Hepatic stellate cell (primary cell): ENCODE results near the gene NOX4.
"Not testable (repeated sequence)": the region's sequence is repeated elsewhere in the genome, so short reads cannot be mapped to it uniquely, and the experiment has no call there.

Experiments used
- DNase-seq: peaks from one replicate; pipeline ENCODE4 v3.0.0; 2011; ENCODE audit warnings: low spot score

The NOX4 gene

DNA sequence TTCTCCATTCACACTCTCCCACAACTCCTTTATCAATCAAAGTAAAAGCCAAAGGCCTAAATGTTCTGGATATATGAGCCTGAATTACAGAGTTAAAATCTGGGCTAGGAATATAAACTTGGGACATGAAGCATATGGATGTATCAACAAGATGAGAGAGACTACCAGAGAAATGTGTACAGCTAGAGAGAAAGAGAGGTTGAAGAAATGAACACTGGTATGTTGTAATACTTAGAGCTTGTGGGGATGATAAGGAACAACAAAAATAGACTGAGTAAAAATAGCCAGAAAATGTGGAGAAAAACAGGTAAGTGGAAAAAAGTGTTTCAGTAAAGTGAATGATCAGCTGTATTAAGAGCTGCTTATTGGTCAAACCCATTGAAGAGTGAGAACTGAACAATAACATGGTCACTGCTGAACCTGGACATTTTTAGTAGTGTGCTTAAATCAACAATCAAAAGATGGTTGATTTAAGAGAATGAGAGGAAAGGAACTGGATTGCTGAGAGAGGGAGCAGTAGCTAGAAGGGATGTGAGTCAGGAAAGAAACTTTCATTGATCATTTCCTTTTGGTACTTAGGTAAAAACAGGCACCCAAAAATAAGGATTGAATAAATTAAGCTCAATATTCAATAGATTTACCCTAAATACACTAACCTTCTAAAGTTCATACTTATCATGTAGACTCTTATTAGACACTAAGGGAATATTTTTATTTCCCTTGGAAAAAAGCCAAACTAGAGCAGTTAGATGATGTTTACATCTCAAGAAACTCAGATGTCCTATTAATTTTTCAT is 111.0 kb downstream of the NOX4 start:
- not testable (repeated sequence) for DNase-seq

DNA sequence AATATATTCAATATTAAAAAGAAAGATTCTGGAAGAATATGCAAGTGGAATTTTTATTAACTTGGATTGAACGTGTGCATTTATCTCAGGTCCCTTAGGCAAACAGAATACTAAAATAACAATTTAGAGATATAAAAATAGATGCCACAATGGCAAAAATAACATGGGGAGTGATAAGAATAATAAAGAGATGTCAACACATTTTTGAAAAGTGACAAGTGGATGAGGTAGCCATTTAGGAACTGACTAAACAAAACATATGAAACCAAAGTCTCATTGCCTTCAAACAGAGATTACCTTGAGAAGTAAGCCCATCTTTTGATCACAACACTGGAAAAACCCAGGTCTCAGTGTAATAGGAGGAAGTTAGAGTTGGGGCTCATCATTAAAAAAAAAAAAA is 112.2 kb downstream of the NOX4 start:
- not testable (repeated sequence) for DNase-seq

DNA sequence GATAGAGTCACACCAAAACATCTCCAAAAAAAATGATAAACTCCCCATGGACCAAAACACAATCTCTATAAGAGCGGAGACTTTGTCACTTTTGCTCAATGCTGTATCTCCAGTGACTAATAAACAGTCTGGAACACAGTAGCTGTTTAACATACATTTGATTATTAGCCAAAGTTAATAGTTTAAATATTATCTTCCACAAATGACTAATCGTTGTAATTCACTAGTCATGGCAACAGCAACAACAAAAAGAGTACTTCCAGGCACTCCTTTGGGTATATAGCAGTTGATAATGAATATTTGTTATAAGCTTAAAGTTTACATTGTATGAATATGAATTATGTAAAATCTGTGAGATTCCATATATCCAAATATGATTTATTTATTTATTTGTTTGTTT is 121.8 kb downstream of the NOX4 start:
- not testable (repeated sequence) for DNase-seq

DNA sequence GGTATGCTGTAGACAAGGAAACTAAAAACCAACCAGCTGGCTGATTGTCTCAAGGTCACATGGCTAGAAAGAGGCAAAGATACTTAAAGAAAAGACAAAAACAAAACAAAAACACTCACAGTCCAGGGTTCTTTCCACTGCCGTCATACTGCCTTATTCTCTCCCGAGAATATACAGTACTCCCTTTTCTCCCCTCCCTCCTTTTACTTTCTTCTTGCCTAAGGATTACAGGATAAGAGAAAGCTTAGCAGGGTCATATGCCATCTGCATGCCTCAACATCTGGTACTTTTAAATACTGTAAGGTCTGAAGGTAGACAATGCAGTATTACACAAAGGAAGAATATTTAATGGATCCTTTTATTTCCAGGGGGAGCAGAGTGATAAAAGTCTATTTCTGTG is 126.3 kb downstream of the NOX4 start:
- not testable (repeated sequence) for DNase-seq

DNA sequence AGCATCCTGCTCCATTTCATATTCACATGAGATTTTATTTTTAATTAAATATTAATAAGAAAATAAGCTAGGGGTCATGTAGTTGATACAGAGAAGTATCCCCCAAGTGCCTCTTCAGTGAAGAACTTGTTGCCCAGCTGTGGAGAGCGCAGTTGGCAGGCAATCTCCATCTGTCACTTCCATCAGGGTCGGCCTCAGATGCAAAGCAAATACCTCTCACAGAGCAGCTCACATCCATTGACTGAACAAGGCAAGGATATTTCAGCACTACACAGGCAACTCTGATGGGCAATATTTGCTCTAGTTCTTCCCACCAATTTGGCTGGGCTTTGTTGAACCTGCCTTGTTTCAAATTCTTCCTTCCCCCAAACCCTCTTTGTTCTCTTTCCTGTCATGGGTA is 129.4 kb downstream of the NOX4 start:
- no peak for DNase-seq

DNA sequence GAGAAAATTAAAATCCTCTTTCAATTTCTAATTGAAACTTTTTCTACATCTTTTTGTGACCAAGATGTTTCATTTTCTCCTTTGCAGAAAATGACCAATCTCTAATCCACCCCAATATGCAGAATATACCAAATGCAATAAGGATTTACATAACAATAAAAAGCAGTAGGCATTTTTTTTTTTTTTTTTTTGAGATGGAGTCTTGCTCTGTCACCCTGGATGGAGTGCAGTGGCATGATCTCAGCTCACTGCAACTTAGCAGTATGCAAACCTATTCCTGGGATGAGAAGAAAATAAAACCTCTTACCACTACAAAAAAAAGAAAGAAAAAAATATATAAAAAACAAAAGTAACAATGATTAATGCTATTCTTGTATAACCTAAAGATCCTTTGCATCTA is 132.0 kb downstream of the NOX4 start:
- not testable (repeated sequence) for DNase-seq

DNA sequence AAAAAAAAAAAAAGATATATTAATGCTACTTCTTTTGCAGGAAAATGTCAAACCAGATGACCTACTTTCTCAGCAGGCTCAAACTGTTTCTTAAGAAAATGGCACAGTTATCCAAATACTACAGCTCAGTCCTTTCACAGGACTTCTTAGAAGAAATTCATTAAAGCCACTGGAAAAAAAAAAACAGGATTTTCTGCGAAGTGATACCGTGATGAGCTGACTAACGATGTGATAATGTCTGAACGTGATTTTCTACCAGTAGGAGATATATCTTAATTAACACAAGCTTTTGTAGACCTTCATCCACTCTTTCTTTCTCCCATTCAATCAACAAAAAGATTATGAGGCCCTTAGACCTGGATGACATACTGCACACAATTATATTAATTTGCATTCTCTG is 132.4 kb downstream of the NOX4 start:
- no peak for DNase-seq

DNA sequence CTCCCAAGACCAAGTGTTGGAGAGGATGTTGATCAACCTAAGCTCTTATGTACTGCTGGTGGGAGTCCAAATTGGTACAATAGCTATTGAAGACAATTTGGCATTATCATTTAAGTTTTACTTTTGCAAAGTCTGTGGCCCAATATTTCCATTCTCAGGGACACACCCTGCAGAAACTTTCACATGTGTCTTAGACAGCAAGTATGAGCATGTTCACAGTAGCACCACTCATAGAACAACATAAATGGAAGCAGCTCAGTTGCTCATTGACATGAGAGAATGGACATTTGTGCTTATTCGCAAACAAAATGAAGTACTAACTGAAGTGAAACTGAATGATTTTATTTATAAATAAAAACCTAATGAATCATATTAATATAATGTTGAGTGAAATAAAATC is 135.5 kb downstream of the NOX4 start:
- no peak for DNase-seq

DNA sequence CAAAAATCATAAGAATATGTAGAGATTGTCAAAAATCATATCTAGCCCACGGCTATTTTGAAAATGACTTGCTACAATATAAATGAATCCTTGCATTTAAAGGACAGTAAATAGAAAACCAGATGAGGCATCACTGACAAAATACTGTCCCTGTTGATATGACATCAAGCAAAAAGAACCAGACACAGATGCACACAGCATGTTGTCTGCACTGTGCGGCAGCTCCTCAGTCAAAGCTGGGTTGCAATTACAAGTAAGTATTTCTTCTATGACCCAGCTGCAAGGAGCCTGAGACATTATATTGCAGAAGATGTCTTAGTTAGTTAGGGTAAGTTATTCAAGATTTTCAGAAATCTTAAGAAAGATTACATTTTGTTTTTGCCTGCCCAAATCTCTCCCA is 136.7 kb downstream of the NOX4 start:
- not testable (repeated sequence) for DNase-seq

DNA sequence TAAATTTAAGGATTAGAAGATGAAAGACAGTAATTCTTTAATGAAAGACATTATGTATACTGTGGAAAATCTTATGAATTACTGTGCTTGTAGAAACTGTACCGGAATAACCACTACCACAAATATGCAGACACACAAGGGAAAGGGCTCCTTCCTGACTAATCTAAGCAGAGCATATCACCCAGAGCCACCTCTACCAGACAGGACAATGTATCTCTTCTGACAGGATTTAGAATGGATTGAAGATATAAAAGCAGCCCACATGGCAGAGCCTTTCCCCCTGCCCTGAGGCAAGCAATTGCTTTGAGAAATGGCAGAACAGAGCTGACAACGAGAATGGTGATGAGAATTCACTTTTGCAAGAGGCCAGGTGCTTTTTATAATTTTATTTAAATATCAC is 144.1 kb downstream of the NOX4 start:
- DNase-seq, result no peak

DNA sequence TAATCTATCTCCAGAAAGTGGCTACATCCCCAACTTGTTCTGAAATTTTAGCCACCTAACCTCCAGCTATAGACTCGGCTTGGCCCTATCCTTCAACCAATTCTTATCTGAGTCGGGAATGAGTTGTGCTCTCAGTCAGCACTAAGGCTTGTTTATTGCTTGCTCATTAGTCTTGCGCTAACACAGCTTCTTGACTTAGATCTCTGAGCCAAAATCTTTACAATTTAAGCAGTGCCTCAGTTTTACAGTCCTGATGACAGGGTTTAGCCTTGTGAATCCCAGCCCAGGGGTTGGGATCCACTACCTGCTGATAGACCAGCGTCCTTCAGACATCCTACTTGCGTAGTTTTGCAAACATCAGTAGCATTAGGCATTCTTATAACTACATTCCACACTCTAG is 144.6 kb downstream of the NOX4 start:
- no peak for DNase-seq

DNA sequence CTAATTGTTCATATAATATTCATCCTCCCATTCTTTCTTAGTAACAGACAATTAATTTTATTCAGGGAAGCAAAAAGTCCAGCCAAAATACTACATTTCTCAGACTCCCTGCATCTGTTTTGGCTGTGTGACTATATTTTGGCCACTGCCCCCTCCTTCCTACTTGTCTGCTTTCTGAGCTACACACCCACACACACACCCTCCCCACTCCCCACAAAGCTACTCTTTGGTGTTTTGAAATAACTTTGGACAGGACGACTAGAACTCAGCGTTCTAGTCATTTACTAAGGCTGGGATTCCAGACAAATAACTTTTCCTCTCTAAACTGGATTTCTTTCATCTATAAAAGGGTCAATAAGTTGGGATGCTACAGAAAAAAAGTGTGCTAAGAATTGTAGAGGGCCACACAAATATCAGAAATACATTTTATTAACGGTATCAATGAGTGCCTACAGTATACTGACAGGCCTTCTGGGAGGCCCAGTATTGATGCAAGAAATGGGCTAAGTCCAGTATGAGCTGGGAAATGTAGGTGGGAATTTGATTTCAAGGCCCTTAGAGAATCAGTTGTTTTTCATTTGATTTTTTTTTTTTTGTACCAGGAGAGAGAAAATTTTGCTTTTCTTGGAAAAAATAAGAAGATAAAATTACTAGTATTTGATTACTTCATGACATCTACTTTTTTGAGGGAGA is 148.1 kb downstream of the NOX4 start:
- DNase-seq, result not testable (repeated sequence)

DNA sequence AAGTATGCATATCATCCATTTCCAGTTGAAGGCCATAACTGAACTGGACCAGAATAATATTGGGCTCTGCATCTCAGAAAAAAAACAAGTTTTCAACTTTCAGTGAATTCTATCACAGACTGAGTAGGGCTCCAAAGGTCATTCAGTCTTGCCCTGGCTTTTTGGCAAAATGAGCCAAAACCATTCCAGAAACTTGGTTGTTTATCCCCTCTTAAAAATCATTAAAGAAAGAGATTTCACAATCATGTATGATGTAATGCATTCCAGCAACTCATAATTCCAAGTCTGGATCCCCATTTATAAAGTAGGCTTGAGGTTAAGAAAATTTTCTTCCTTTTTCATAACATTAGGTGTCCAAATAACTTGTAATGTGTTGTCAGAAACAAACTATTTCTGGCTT is 150.7 kb downstream of the NOX4 start:
- DNase-seq, result not testable (repeated sequence)

DNA sequence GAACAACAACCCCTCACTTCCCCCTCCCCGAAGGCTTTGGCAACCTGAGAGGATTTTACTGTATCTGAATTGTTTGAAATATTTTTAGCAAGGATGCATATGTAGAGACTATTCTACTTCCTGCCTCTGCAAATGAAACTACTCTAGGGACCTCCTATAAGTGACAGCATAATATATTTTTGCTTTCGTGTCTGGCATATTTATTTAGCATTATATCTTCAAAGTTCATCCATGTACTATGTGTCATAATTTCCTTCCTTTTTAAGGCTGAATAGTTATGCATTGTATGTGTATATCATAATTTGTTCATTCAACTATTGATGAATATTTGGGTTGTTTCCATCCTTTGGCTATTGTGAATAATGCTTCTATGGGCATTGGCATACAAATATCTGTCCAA is 153.1 kb downstream of the NOX4 start:
- not testable (repeated sequence) for DNase-seq

DNA sequence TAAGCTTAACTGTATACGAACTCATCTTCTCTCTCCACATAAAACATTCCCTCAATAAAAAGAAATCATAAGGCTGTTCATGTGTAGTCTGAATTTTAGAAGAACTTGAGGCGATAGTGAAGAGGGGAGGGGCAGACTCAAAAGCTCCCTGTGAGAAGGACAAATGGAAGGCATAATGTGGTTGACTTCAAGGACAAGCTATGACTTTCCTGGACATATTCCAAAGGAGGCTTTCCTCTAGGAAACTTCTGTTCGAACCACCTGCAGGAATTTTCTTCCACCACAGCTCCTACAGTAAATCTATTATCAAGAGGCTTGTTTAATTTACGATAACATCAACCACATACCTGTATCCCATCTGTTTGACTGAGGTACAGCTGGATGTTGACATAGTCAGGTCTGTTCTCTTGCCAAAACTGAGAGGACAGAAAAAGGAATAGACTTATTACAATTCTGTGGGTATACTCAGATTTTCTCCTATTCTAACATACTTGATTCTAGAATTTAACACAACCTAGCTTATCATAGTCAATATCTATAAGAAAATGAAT is 154.0 kb downstream of the NOX4 start:
- not testable (repeated sequence) for DNase-seq

DNA sequence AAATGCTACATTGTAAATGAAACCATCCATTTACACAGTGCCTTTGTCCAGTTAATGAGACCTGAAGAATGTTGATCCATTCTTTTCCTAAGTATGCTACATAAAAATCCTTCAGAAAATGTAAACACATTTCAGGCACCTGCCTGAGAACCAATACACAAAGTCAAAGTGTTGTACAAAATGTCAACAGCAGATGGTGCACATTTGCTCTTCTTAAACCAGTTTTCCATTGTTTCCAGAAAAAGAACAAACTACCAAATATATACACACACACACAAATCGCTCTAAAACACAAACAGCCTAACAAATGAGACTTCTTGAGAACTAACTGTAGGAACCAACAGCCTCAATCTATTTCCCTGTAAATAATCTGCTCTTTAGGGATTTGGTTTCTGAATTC is 157.5 kb downstream of the NOX4 start:
- peak; percentile 1 for DNase-seq

DNA sequence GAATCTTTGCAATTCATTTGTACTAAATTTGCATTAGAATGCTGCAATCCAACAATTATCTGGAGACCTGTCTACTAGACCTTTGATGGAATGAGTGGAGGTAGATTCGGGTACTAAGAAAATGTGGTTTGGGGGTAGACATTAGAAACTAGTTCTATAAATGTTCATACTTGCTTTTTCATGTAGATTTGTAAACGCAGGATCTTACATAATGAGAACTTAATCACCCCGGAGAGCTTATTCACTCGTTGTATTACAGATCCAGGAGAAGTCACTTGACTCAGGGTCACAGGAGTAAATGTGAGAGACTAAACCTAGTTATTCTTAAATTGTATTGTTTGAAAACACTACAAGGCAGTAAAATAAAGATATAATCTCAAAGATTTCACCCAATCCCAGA is 159.2 kb downstream of the NOX4 start:
- DNase-seq, result not testable (repeated sequence)

DNA sequence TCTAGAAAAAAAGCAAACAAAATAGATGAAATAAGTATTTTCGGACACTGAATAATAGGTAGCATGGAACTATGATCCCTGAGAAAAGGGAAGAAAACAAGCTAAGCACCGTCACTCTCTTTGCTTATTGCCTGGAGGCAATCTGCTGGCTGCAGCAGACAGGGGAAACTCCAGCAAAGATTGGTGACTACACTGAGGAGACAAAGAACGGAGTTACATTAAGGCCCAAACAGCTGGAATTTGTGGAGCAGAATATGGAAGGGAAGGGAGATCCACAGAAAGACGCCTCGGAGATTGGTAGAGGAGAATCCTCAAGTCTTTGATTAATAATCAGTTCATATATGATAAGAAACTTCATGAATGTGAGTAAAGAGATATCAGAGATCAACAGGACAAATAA is 163.3 kb downstream of the NOX4 start:
- no peak for DNase-seq

DNA sequence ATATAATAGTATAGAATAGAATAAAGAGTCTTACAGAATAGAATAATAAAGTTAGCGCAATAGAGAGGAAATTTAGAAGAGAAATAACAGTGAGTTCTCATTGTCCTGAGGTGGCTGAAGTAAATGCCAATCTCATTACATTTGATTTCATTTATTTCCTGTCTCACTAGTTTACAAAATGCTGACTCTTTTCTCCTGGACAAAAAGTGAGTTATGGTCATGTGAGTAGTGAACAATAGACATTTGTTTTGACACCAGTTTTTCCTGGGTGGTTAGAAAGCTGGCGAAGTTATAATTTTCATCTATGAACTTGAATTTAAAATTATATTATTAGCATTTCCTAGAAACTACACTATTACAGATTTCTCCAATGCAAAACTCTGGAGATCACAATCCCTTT is 169.8 kb downstream of the NOX4 start:
- no peak for DNase-seq

DNA sequence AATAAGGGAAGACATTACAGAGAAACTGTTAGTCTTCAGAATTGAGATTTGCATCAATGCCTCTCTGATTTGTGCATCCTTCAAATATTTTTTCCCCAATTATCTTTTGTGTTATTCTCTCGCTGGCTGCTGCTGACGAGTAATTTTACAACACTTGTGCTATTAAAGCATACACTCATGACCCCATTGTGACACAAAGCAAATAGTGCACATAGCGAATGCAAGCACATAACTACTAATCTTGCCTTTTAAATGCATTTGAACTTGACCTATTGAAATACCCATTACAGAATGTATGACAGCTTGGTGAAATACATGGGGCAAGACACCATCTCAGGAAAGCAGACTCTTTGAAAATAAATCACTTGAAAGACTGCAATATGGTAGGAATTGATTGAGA is 180.6 kb downstream of the NOX4 start:
- not testable (repeated sequence) for DNase-seq

DNA sequence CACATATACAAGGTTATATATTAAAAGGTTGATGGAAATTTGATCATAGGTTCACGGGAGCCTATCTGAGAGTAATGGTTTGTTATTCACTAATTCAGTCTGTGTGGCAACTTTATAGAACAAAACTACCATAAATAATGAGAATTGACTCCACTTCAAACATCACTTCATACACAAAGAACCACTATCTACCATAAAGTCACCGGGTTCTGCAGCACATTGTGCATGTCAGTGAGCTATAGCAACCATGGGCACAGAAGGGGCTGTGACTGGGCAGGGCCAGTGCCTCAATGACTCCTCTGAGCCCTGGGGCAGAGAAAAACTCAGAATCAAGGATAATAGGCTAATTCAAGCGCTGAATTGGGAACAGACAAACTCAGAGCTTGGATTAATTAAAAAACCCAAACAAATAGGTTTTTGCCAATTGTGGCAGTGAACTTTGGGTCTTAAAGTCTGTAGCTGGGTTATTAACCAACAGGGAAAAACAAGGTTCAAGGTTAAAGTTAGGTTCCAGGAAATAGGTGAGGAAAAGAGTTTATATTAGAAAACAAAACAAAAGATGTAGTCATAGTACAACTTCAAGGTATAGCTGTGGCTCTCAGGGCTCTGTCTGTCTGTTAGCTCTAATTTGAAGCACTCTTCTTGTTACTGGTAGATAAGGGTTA is 181.7 kb downstream of the NOX4 start:
- not testable (repeated sequence) for DNase-seq

DNA sequence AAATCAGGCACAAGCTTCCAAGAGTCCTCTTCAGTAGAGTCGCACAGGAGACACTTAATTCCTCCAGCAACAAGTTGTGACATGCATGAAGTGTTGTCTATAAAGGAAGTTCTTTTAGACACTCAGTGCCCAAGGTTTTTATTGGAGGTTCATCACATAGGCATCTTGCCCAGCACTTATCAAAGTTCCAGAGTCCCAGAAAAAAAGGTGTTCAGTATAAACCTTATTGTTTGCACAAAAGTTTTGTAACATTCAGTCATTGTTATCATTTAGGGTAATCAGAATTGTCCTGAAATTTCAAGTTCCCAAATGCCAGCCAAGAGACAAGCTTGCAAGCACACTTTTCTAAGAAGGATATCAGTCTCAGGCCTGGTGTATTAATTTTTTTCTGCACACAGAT is 182.9 kb downstream of the NOX4 start:
- DNase-seq, result not testable (repeated sequence)

DNA sequence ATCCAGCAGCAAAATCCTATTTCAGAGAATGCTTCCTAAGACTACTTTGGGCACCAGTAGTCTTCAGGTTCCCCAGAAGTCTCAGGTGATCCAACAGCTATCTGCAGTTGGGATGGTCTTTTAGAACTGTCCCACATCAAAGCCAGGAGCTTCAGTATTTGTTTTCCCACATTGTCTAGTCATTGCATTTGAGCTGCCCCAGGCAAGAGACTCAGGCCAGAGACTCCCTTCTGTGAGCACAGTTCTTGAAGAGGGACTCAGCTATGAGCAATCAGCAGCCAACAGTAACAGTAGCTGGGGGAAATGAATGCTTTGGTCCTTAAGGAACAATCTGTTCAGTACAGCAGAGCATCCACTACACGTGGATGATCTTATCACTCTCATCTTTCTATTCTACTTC is 188.1 kb downstream of the NOX4 start:
- not testable (repeated sequence) for DNase-seq
